ENCODE measurements around the gene TYROBP.

Gene TYROBP

DNA sequence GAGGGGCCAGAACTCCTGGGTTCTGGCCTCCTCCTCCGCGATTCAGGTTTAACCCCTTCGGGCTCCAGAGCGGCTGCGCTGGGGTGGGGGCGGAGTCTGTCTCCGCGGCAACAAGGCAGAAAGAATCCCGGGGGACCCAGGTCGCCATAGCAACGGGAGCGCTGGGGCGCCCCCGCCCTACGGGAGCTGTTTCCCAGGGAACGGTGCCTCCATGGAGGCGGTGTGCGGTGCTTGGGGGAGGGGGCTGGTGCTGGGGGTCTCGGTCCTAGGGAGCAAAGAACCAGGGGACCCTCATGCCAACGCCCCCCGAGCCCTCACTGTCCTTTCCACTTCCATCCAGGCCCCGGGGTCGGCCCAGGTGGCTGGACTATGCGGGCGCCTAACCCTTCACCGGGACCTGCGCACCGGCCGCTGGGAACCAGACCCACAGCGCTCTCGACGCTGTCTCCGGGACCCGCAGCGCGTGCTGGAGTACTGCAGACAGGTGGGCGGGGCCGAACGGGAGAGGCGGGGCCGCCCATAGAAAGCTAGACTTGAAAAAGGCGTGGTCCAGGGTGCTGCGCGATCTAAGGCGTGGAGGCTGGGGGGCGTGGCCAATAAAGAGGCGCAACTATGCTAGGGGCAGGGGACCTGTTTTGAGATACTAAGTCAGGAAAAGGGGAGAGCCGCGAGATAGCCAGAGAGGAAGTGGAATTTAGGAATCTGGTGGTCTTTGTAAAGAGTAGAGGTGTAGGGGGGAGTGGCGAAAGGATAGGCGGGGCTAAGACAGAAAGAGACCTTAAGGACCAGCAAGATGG lies 38.6 kb downstream of the TYROBP start:
- peak; percentile 86 for DNase-seq

GRCh38 chr19:35868823-35869326 lies 39.2 kb downstream of the TYROBP start:
- DNase-seq, result no peak

DNA sequence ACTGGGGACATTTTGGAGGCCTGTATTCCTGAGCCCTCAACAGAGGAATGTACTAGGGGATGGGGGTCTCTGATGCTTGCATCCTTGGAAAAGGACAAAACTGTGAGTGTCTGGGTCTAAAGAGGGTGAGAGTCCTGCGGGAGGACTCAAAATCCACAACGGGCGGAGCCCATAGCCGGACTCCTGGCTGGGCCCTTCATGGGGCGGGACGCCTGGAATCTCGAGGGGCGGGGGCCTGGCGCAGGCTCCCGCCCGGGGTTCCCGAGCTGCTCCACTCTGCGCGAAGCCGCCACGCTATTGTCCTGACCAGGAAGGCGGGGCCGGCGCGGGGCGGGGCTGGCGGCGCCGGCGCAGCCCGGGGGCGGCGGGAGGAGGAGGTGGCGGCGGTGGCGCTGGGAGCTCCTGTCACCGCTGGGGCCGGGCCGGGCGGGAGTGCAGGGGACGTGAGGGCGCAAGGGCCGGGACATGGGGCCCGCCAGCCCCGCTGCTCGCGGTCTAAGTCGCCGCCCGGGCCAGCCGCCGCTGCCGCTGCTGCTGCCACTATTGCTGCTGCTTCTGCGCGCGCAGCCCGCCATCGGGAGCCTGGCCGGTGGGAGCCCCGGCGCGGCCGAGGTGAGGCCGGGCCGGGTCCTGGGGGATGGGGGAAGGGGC lies 39.8 kb downstream of the TYROBP start, which contains the start of gene APLP1:
TSS of gene APLP1 (plus strand) at position 403 of the 651 bp plus-strand sequence. CDS start at position 466, 63 bp downstream.
- DNase-seq, result peak; percentile 79

GRCh38 chr19:35863018-35863417 lies 45.1 kb downstream of the TYROBP start:
- no peak for DNase-seq

- DNase-seq, result no peak
Measured at GRCh38 chr19:35862528-35862927, 45.6 kb downstream of the TYROBP start.

GRCh38 chr19:35861640-35862160 lies 46.4 kb downstream of the TYROBP start:
- no peak for DNase-seq

- DNase-seq, result no peak
Measured at GRCh38 chr19:35860818-35861639, 47.1 kb downstream of the TYROBP start.

DNA sequence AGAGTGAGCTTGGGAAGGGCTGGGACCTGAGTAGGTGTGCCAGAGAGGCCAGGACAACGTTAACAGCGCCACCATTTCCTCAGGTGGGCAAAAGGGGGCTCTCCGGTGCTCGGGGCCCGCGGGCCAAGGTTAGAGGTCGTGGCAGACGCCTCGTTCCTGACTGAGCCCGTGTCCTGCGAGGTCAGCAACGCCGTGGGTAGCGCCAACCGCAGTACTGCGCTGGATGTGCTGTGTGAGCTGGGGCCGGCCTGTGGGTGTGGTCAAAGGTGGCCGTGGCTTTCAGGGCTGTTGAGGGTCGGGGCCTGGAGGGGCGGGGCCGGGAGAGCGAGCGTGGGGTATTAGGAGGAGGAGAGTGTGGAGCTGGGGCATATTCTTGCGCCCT lies 47.7 kb downstream of the TYROBP start:
- no peak for DNase-seq

DNA sequence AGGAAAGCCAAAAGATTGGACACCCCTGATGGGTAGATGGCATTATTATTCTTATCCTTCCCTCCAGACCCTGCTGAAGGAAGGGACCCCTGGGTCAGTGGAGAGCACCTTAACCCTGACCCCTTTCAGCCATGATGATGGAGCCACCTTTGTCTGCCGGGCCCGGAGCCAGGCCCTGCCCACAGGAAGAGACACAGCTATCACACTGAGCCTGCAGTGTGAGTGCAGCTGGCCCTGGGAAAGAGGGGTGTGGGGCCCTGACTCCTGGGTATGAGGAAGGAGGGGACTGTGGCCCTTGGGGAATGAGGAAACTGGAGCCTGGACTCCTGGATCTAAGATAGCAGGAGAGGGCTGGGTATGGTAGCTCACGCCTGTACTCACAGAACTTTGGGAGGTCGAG lies 48.7 kb downstream of the TYROBP start:
- no peak for DNase-seq

- DNase-seq, result no peak
Measured at GRCh38 chr19:35858311-35858710, 49.8 kb downstream of the TYROBP start.

DNA sequence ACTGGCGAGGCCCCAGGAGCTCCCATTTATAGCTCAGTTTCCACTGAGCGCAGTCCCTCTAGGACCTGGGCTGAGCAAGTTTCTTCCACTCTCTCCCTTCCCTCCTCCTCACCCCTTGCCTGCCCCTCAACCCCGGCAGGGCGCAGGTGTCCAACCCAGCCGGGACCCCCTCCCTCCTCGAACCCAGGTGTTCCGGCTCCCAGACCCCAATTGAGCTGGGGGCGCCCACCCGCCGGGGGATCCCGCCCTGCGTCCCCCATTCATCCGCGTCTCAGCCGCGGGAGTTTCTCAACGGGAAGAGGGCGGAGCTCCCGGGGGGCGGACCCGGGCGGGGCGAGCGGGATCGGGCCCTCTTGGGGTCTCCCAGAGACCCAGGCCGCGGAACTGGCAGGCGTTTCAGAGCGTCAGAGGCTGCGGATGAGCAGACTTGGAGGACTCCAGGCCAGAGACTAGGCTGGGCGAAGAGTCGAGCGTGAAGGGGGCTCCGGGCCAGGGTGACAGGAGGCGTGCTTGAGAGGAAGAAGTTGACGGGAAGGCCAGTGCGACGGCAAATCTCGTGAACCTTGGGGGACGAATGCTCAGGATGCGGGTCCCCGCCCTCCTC lies 51.4 kb downstream of the TYROBP start, which contains the start of gene KIRREL2:
TSS of gene KIRREL2 (plus strand) at position 366 of the 604 bp plus-strand sequence. CDS start at position 575, 209 bp downstream.
- peak; percentile 46 for DNase-seq

All from activated naive CD4-positive, alpha-beta T cell treated with anti-CD3 and anti-CD28 coated beads, Interleukin-2, amount 50 U/mL, for 16 hours (primary cell).